ENCODE results near the gene FUT9.

The FUT9 gene

GRCh38 chr6:96015518-96016333 is at the start of gene FUT9:
Gene FUT9, plus strand, starts transcription at chr6:96015974. Its CDS starts 187,182 bp downstream, at chr6:96203156.
- no peak within 1 kb of the TSS for H3K4me3 ChIP-seq (replicated peaks; ENCODE audit: low read depth, low read length)
- no peak for DNase-seq (ENCODE audit: low read depth)
- TF ChIP-seq, protein P1, sequence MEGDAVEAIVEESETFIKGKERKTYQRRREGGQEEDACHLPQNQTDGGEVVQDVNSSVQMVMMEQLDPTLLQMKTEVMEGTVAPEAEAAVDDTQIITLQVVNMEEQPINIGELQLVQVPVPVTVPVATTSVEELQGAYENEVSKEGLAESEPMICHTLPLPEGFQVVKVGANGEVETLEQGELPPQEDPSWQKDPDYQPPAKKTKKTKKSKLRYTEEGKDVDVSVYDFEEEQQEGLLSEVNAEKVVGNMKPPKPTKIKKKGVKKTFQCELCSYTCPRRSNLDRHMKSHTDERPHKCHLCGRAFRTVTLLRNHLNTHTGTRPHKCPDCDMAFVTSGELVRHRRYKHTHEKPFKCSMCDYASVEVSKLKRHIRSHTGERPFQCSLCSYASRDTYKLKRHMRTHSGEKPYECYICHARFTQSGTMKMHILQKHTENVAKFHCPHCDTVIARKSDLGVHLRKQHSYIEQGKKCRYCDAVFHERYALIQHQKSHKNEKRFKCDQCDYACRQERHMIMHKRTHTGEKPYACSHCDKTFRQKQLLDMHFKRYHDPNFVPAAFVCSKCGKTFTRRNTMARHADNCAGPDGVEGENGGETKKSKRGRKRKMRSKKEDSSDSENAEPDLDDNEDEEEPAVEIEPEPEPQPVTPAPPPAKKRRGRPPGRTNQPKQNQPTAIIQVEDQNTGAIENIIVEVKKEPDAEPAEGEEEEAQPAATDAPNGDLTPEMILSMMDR (IDR thresholded peaks at IDR 0.05; ENCODE audit: low read length, missing control alignments), result no peak

GRCh38 chr6:95967594-95967993 is 48.2 kb upstream of the FUT9 start:
- DNase-seq (ENCODE audit: low read depth), result no peak
- H3K4me3 ChIP-seq (replicated peaks; ENCODE audit: low read depth, low read length), result no peak overlapping the region
- TF ChIP-seq, protein P1 (IDR thresholded peaks at IDR 0.05; ENCODE audit: low read length, missing control alignments), result no peak

- no peak for DNase-seq (ENCODE audit: low read depth)
- H3K4me3 ChIP-seq (replicated peaks; ENCODE audit: low read depth, low read length), result no peak overlapping the region
- TF ChIP-seq, protein P1 (IDR thresholded peaks at IDR 0.05; ENCODE audit: low read length, missing control alignments), result no peak
Measured at GRCh38 chr6:95973976-95974375, 41.8 kb upstream of the FUT9 start.

- TF ChIP-seq, protein P1 (IDR thresholded peaks at IDR 0.05; ENCODE audit: low read length, missing control alignments), result no peak
- no peak for DNase-seq (ENCODE audit: low read depth)
- no peak overlapping the region for H3K4me3 ChIP-seq (replicated peaks; ENCODE audit: low read depth, low read length)
Measured at GRCh38 chr6:95978230-95978629, 37.5 kb upstream of the FUT9 start.

GRCh38 chr6:95991906-95992305 is 23.9 kb upstream of the FUT9 start:
- TF ChIP-seq, protein P1 (IDR thresholded peaks at IDR 0.05; ENCODE audit: low read length, missing control alignments), result no peak
- DNase-seq (ENCODE audit: low read depth), result no peak
- no peak overlapping the region for H3K4me3 ChIP-seq (replicated peaks; ENCODE audit: low read depth, low read length)

- no peak overlapping the region for H3K4me3 ChIP-seq (replicated peaks; ENCODE audit: low read depth, low read length)
- TF ChIP-seq, protein P1 (IDR thresholded peaks at IDR 0.05; ENCODE audit: low read length, missing control alignments), result no peak
- no peak for DNase-seq (ENCODE audit: low read depth)
Measured at GRCh38 chr6:95994151-95994550, 21.6 kb upstream of the FUT9 start.

DNA sequence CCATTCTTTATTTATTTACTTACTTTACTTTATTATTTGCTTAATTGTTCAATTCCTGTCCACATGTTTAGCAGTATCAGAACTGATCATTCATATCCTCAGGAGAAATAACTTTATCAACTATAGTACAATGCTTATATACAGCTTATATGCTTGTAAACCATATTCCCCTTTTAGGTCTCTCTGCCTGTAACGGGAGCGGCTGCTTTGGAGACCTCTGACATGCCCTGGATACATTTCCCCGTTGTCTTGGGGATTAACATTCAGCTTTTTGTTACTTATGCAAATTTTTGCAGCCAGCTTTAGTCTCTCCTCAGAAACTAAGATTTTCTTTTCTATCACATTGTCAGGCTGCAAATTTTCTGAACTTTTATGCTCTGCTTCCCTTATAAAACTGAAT is 17.6 kb upstream of the FUT9 start:
- H3K4me3 ChIP-seq (replicated peaks; ENCODE audit: low read depth, low read length), result no peak overlapping the region
- TF ChIP-seq, protein P1 (IDR thresholded peaks at IDR 0.05; ENCODE audit: low read length, missing control alignments), result no peak
- no peak for DNase-seq (ENCODE audit: low read depth)

Data from fibroblast of pulmonary artery (primary cell).